ENCODE results near the gene NAALADL2.
"Not testable (repeated sequence)": the region's sequence is repeated elsewhere in the genome, so short reads cannot be mapped to it uniquely, and the experiment has no call there.

The NAALADL2 gene

DNA sequence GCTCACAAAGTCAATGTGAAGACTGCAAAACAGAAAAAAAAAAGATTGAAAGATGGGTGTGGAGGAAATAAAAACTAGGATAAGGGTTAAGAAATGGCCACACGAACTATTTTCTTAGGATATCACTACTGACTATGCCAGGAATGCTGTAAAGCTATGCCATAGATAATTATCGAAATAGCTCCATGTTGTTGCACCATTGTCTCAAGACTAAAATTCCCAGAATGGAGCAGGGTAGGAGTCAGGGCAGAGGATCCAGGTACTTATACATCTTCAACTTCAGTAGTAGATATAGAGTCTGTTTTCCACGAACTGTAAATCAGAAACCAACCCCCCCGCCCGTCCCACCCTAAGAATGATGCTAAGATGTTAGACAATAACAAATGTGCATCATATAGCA is 302.2 kb downstream of the NAALADL2 start:
- in situ Hi-C loops (cut with MboI; ENCODE audit: low pct_unique_long_range_greater_than_20kb, low sequenced_read_pairs, unreplicated experiment) = no loop called here
- DNase-seq (ENCODE audit: low spot score) = no peak
- TF ChIP-seq, protein P1, sequence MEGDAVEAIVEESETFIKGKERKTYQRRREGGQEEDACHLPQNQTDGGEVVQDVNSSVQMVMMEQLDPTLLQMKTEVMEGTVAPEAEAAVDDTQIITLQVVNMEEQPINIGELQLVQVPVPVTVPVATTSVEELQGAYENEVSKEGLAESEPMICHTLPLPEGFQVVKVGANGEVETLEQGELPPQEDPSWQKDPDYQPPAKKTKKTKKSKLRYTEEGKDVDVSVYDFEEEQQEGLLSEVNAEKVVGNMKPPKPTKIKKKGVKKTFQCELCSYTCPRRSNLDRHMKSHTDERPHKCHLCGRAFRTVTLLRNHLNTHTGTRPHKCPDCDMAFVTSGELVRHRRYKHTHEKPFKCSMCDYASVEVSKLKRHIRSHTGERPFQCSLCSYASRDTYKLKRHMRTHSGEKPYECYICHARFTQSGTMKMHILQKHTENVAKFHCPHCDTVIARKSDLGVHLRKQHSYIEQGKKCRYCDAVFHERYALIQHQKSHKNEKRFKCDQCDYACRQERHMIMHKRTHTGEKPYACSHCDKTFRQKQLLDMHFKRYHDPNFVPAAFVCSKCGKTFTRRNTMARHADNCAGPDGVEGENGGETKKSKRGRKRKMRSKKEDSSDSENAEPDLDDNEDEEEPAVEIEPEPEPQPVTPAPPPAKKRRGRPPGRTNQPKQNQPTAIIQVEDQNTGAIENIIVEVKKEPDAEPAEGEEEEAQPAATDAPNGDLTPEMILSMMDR (IDR thresholded peaks at IDR 0.05; ENCODE audit: extremely low read depth, insufficient read depth, missing control alignments) = no peak

DNA sequence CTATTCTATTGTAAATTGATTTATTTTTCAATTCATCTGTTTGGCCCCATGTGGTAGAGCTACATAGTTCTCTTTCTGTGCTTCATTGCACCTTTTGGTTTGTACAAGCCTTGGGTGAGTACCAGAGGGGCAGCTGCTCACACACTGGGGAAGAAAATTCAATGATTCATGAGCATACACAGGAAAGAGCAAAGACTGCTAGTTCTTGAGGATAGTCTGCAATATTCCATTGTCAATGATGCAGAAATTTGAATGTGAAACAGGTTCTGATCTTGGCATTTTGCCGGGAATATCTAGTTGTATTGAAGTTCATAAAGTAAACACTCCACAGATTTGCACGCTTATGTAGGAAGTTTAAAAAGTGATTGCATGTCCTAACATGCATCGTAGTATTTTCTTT is 304.6 kb downstream of the NAALADL2 start:
- DNase-seq (ENCODE audit: low spot score) = no peak
- TF ChIP-seq, protein P1 (IDR thresholded peaks at IDR 0.05; ENCODE audit: extremely low read depth, insufficient read depth, missing control alignments) = no peak
- in situ Hi-C loops (cut with MboI; ENCODE audit: low pct_unique_long_range_greater_than_20kb, low sequenced_read_pairs, unreplicated experiment) = no loop called here

DNA sequence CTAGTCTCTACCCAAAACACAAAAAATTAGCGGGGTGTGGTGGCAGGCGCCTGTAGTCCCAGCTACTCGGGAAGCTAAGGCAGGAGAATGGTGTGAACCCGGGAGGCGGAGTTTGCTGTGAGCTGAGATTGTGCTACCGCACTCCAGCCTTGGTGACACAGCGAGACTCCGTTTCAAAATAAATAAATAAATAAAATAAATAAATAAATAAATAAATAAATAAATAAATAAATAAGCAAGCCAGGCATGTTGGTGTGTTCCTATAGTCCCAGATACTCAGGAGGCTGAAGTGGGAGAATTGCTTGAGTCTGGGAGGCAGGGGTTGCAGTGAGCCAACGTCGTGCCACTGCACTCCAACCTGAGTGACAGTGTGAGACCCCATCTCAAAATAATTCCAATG is 314.0 kb downstream of the NAALADL2 start:
- DNase-seq (ENCODE audit: low spot score); in situ Hi-C loops (cut with MboI; ENCODE audit: low pct_unique_long_range_greater_than_20kb, low sequenced_read_pairs, unreplicated experiment): not testable (repeated sequence)

DNA sequence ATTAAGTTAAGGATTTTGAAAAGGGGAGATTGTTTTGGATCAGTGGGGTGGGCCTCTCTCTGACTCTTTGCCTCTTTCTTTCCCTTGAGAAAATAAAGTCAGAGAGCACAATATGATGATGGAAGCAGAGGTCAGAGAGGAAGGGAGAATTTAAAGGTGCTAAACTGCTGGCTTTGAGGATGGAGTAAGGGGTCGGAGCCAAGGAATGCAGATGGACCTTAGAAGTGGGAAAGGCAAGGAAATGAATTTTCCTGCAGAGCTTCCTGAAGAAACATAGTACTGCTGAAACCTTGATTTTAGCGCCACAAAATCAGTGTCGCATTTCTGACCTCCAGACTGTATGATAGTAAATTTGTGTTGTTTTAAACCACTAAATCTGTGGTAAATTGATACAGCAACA is 317.4 kb downstream of the NAALADL2 start:
- no peak for DNase-seq (ENCODE audit: low spot score)
- in situ Hi-C loops (cut with MboI; ENCODE audit: low pct_unique_long_range_greater_than_20kb, low sequenced_read_pairs, unreplicated experiment) = no loop called here
- TF ChIP-seq, protein P1 (IDR thresholded peaks at IDR 0.05; ENCODE audit: extremely low read depth, insufficient read depth, missing control alignments) = no peak

DNA sequence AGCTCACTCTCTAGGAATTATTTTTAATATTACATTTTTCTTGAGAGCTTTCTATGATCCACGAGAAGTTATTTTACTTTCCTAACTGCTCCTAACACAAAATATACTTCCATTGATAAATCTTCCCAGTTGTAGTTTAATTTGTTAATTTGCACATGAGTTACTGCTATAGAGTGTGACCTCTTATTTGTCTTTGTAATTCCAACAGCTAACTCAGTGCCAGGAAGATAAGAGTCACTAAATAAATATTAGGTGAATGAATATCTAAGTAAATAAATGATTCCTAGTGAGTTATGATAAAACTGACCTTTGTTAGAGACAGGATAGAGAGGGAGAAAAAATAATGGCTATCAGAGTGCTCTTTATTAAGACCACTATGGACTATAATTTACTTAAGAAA is 319.9 kb downstream of the NAALADL2 start:
- in situ Hi-C loops (cut with MboI; ENCODE audit: low pct_unique_long_range_greater_than_20kb, low sequenced_read_pairs, unreplicated experiment) = no loop called here
- DNase-seq (ENCODE audit: low spot score) = no peak
- TF ChIP-seq, protein P1 (IDR thresholded peaks at IDR 0.05; ENCODE audit: extremely low read depth, insufficient read depth, missing control alignments) = no peak

DNA sequence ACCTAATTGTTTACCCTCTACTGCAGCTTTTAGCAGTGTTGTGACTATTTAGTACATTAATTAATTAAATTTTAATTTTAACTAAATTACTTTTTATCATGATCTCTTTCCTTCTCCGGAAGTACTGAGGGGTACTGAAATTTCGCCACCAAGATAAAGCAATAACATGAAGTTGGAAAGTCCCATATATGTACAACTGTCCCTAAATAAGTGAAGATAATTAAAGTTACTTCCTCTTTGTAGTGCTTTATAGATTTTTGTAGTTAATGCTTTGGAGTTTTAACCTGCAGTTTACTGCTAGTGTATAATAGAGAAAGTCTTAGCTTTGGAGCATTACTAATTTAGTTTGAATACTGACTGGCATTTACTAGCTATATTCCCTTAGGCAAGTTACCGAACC is 325.3 kb downstream of the NAALADL2 start:
- in situ Hi-C loops (cut with MboI; ENCODE audit: low pct_unique_long_range_greater_than_20kb, low sequenced_read_pairs, unreplicated experiment) = no loop called here
- no peak for DNase-seq (ENCODE audit: low spot score)
- TF ChIP-seq, protein P1 (IDR thresholded peaks at IDR 0.05; ENCODE audit: extremely low read depth, insufficient read depth, missing control alignments) = no peak

DNA sequence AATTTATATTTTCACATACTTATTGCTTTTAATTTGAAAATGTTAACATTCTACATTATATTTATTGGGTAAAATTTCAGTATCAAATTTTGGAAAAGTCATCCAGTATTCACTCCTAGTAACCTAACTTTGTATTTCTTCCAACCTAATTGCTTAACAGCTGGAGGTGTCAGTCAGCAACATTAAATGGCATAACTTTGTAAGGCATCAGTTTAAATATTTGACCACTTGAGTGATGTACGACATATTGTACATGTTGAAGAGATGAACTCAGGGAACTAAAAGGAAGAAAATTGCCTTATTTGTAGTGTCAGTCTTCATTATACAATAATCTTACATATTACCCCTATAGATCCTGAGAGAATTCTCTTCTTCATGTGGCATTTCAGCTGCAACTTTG is 326.8 kb downstream of the NAALADL2 start:
- in situ Hi-C loops (cut with MboI; ENCODE audit: low pct_unique_long_range_greater_than_20kb, low sequenced_read_pairs, unreplicated experiment) = no loop called here
- TF ChIP-seq, protein P1 (IDR thresholded peaks at IDR 0.05; ENCODE audit: extremely low read depth, insufficient read depth, missing control alignments) = no peak
- no peak for DNase-seq (ENCODE audit: low spot score)

All from GM13977 (cell line).